ENCODE results near the gene GRIK3.

DNA sequence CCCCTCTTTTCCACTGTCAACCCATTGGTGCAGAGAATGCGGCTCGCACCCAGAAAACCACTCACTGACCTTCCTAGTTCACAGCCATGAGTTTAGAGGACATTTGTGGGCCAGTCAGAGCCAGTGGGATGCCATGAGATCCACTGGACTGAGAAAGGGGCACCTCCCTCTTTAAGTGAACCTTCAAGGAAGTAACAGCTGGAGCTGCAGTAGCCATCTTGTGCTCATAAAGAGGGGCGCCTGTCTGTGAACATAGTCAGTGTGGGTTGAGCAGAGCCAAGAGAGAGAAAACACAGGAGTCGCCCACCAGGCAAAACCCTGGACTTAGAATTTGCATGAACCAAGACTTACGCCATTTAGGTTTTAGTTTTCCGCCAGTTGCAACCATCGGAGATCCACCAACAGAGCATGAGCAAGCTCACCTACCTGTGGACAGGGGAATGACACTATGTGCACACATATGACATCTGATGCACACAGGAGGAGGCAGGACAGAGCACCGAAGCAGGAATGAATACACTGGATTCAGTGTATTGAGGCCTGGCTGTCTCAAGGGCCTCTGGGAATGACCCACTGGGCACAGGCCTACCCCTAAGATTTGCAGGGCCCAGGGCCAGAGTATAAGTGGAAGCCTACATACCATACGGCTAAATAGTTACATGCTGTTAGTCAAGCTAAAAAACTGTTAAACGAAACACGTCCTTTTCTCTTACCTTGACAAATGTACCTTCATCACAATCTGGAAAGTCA, 151.6 kb downstream of the GRIK3 start:
- TF ChIP-seq, protein P1, sequence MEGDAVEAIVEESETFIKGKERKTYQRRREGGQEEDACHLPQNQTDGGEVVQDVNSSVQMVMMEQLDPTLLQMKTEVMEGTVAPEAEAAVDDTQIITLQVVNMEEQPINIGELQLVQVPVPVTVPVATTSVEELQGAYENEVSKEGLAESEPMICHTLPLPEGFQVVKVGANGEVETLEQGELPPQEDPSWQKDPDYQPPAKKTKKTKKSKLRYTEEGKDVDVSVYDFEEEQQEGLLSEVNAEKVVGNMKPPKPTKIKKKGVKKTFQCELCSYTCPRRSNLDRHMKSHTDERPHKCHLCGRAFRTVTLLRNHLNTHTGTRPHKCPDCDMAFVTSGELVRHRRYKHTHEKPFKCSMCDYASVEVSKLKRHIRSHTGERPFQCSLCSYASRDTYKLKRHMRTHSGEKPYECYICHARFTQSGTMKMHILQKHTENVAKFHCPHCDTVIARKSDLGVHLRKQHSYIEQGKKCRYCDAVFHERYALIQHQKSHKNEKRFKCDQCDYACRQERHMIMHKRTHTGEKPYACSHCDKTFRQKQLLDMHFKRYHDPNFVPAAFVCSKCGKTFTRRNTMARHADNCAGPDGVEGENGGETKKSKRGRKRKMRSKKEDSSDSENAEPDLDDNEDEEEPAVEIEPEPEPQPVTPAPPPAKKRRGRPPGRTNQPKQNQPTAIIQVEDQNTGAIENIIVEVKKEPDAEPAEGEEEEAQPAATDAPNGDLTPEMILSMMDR (IDR thresholded peaks at IDR 0.05) = no peak
- TF ChIP-seq POLR2A (IDR thresholded peaks at IDR 0.05) = no peak
